GM19397 (cell line): Measurements from ENCODE around the gene PSMD10.

Experiments
- ATAC-seq: cut with Tn5 transposase; IDR thresholded peaks from one replicate; pipeline ENCODE4 v1.9.1; 2021; ENCODE audit warnings: mild to moderate bottlenecking, moderate library complexity; ENCODE audit not compliant: unreplicated experiment

Gene PSMD10

GRCh38 chrX:108072746-108073145, 18.6 kb downstream of the PSMD10 start:
- no peak for ATAC-seq

- no peak for ATAC-seq
Observed at GRCh38 chrX:108071578-108071977, 19.8 kb downstream of the PSMD10 start.

- no peak for ATAC-seq
Observed at GRCh38 chrX:108070891-108071290, 20.5 kb downstream of the PSMD10 start.

GRCh38 chrX:108068121-108068520, 23.2 kb downstream of the PSMD10 start:
- ATAC-seq: no peak

- ATAC-seq: no peak
Observed at GRCh38 chrX:108064613-108065012, 26.7 kb downstream of the PSMD10 start.

DNA sequence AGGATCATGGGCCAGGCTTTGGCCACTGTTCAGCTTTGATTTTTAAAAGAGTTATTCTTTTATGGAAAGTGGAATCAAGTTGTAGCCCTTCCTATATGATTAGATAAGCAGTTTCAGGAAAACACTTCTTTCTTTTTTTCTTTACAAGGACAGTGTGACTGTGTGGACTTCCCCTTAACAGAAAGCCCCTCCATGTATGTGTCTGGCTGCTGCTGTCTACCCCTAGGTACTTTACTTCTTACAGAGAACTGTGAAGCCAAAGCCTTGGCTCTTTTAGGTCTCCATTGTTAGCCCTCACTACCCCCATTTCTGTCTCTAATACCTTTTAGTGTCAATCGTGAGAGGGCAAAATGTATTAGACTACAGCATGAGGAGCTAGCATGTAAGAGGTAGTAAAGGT, 27.3 kb downstream of the PSMD10 start:
- no peak for ATAC-seq

- no peak for ATAC-seq
Observed at GRCh38 chrX:108059801-108060200, 31.5 kb downstream of the PSMD10 start.

DNA sequence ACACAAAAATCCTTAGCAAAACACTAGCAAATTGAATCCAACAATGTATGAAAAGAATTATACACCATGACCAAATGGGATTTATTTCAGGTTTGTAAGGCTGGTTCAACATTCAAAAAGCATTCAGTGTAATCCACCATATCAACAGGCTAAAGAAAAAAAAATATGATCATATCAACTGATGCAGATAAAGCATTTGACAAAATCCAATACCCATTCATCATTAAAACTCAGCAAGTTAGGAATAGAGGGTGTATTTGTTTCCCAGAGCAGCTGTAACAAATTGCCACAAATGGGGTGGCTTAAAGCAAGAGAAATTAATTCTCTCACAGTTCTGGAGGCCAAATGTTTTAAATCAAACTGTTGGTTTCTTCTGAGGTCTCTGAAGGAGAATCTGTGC, 35.8 kb downstream of the PSMD10 start:
- no peak for ATAC-seq

DNA sequence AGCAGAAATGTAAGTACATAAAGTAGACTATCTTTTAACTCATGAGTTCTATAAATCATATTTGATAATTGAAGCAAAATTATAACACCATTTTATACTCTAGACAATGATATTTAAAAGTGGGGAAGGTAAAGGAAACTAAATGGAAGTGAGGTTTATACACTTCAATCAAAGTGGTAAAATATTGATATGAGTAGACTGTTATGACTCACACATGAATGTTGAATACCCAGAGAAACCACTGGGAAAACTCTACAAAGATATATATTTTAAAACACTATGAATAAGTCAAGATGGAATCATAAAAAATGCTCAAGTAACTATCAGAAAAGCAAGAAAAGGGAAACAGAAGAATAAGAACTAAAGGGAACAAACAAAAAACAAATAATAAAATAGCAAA, 38.1 kb downstream of the PSMD10 start:
- ATAC-seq: no peak

- ATAC-seq: no peak
Observed at GRCh38 chrX:108049649-108050048, 41.7 kb downstream of the PSMD10 start.

DNA sequence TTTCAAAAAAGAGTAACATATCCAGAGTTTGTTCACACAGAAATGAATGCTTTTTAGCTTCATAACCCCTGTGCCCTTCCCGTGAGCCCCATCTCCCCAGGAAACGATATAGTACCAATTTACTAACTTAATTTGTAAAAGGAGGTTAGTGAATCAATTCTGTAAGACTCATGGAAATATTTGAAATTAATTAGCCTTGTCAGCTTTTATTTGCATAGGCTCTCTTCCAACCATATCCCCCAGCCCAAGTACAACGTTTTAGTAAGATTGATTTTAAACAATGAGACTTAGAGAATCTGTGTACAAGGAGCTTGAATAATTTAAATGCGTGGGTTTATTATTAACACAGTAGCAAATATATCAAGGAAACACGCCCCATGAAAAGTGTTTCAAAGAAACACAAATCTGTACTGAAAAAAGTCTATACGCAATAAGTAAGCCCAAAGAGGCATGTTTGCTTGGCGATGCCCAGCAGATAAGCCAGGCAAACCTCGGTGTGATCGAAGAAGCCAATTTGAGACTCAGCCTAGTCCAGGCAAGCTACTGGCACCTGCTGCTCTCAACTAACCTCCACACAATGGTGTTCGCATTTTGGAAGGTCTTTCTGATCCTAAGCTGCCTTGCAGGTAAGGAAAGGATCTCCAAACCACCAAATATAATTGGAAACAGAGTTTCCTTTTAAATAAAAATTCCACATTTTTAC, 46.6 kb downstream of the PSMD10 start, which contains the start of gene VSIG1:
TSS of gene VSIG1 (plus strand) at position 512 of the 703 bp plus-strand sequence. CDS start at position 578, 66 bp downstream.
- ATAC-seq: no peak

GRCh38 chrX:108036298-108036973, 54.9 kb downstream of the PSMD10 start:
- no peak for ATAC-seq

- no peak for ATAC-seq
Observed at GRCh38 chrX:108034725-108035124, 56.6 kb downstream of the PSMD10 start.
